Left cardiac atrium (tissue), 4 donors: Measurements from ENCODE around the gene IMP3. TPM values are rescaled to one million over a fixed set of nuclear protein-coding genes. Genes with fewer than 3 reads are reported as not detected.

Source experiments
- ATAC-seq, 2 donors: fragments of 200-7000 bp; cut with Tn5 transposase; one replicate each; pipeline ENCODE4 v1.9.1; 2020; ENCODE audit warnings: mild to moderate bottlenecking in 2 of 2, moderate library complexity in 2 of 2
- DNase-seq: peaks from one replicate; pipeline ENCODE4 v3.0.0-alpha.2; 2020
- intact Hi-C, 2 donors: fragments of 100-400 bp; cut with DNase I; formaldehyde crosslinking; loops; one replicate each; pipeline versions ENCODE4 v1.14.1 to v1.15.1; 2022 to 2023
- total RNA-seq, 2 donors: library from RNA; stranded (reverse); fragmentation: NEBNext Ultra II Directional; extraction: Animal tissue kit (Norgen Biotek cat#: 25700); gene quantifications; one replicate each; pipeline ENCODE4 v1.2.1, GENCODE V29; 2021
- donor health status: DM: no; HTN: yes; CAD: no.
- donor health status: DM: no; HTN: yes; CAD: no; lungs with severe emphysema.
- donor health status: DM: yes; HTN: yes; CAD: no.
- donor health status: Dilated cardiomyopathy.

Gene IMP3
- total RNA-seq, 2 donors from 2014 or later: 44.1 to 49.9 TPM

GRCh38 chr15:75591655-75592364 lies 48.2 kb downstream of the IMP3 start:
- DNase-seq: no peak
- intact Hi-C loops: no loop called here
- ATAC-seq: no peak

DNA sequence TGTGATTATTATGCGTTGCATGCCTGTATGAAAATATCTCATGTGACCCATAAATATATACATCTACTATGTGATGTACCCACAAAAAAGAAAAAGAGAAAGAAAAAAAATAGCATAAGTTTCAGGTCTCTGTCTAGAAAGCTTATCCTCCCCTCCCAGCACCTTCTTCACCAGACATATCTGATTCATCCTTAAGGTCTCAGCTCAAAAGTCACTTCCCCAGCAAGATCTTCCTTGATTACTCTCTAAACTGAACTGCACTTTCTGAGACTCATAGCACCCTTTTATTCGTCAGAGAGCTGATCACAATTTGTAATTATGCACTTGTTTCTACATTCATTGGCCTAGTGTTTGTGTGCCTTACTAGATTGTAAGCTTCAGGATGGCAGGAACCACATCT lies 49.8 kb downstream of the IMP3 start:
- DNase-seq (no peak), ATAC-seq (no peak)
- intact Hi-C loops: no loop called here

Other genes starting within 250 kb of the IMP3 start
- gene SIN3A, start 188.5 kb downstream of the IMP3 start, total RNA-seq: 10 to 100 TPM; 32.3 to 37.2 TPM
- gene PTPN9, start 60.9 kb downstream of the IMP3 start, total RNA-seq: 10 to 100 TPM; 12.5 to 13.4 TPM
- gene SNUPN, start 14.5 kb downstream of the IMP3 start, total RNA-seq: 10 to 100 TPM; 15.6 to 21.4 TPM
- 10 to 100 TPM; 14.3 to 17.0 TPM for gene SNX33, start 7.7 kb upstream of the IMP3 start, total RNA-seq
- 10 to 100 TPM; 16.8 to 27.6 TPM for gene CSPG4, start 72.6 kb upstream of the IMP3 start, total RNA-seq
- gene UBE2Q2, start 203.2 kb upstream of the IMP3 start, total RNA-seq: 10 to 100 TPM; 24.1 to 25.4 TPM